H1 (cell line): ENCODE measurements around the gene NFAM1. TPM values are rescaled to one million over a fixed set of nuclear protein-coding genes. Genes with fewer than 3 reads are reported as not detected.

ENCODE experiments used
- BRCA1 ChIP-seq: IDR thresholded peaks from 2 replicates; pipeline ENCODE4 v1.6.1; 2012; ENCODE audit warnings: low read depth, low read length, improper control_type of control experiment
- CBX5 ChIP-seq: fragments of 300-800, 300-1000 bp; sonication (generic); IDR thresholded peaks from 2 replicates; pipeline ENCODE4 v1.7.1; 2016; ENCODE audit warnings: antibody characterized with exemption, low read length, low read depth
- CHD2 ChIP-seq: IDR thresholded peaks from 2 replicates; pipeline ENCODE4 v1.6.1; 2012; ENCODE audit warnings: low read length, improper control_type of control experiment
- CREB1 ChIP-seq: IDR thresholded peaks from 2 replicates; pipeline ENCODE4 v1.6.1; 2012; ENCODE audit warnings: inconsistent platforms
- CTCF ChIP-seq, 3 experiments: IDR thresholded peaks; 1 replicate in 2 of 3; 2 replicates in 1 of 3; pipeline versions ENCODE4 v1.5.1 to v1.6.1; 2011; ENCODE audit warnings: low read length in 3 of 3, mild to moderate bottlenecking in 3 of 3, inconsistent platforms in 2 of 3, low read depth in 1 of 3, moderate library complexity in 1 of 3; ENCODE audit not compliant: insufficient read depth in 1 of 3; ENCODE audit errors: control extremely low read depth in 1 of 3
- E2F6 ChIP-seq: IDR thresholded peaks from 2 replicates; pipeline ENCODE4 v1.6.1; 2012; ENCODE audit warnings: inconsistent platforms
- EP300 ChIP-seq, 2 experiments: IDR thresholded peaks; 1 replicate in 1 of 2; 2 replicates in 1 of 2; pipeline ENCODE4 v1.6.1; 2011 to 2012; ENCODE audit warnings: low read depth in 2 of 2, low read length in 2 of 2, mild to moderate bottlenecking in 2 of 2, borderline replicate concordance in 1 of 2, inconsistent platforms in 1 of 2, moderate library complexity in 1 of 2
- GABPA ChIP-seq: IDR thresholded peaks from 2 replicates; pipeline ENCODE4 v1.6.1; 2011; ENCODE audit warnings: mild to moderate bottlenecking, low read length, moderate library complexity, borderline replicate concordance; ENCODE audit not compliant: insufficient read depth
- GTF2F1 ChIP-seq: IDR thresholded peaks from 2 replicates; pipeline ENCODE4 v1.6.1; 2012; ENCODE audit warnings: low read depth, low read length, improper control_type of control experiment, borderline replicate concordance
- KDM1A ChIP-seq: fragments of 200-600, 300-600 bp; sonication (generic); IDR thresholded peaks from 2 replicates; pipeline ENCODE4 v1.7.1; 2016; ENCODE audit warnings: mild to moderate bottlenecking, low read length, borderline replicate concordance
- KDM5A ChIP-seq: fragments of 200-600 bp; IDR thresholded peaks from 2 replicates; pipeline ENCODE4 v1.7.1; 2012; ENCODE audit warnings: mild to moderate bottlenecking, low read length, inconsistent platforms, mixed read lengths
- MAFK ChIP-seq: IDR thresholded peaks from 2 replicates; pipeline ENCODE4 v1.6.1; 2012; ENCODE audit warnings: low read depth, mild to moderate bottlenecking, improper control_type of control experiment, low read length
- MAX ChIP-seq: IDR thresholded peaks from 2 replicates; pipeline ENCODE4 v1.6.1; 2012; ENCODE audit warnings: inconsistent platforms
- RBBP5 ChIP-seq: IDR thresholded peaks from 2 replicates; pipeline ENCODE4 v1.7.1; 2012; ENCODE audit warnings: low read depth, mild to moderate bottlenecking, inconsistent platforms, low read length, moderate library complexity, borderline replicate concordance
- SIRT6 ChIP-seq: IDR thresholded peaks from one replicate; pipeline ENCODE4 v1.7.1; 2012; ENCODE audit warnings: low read length, inconsistent platforms
- SP1 ChIP-seq: IDR thresholded peaks from 2 replicates; pipeline ENCODE4 v1.6.1; 2011; ENCODE audit warnings: low read depth, low read length
- SP4 ChIP-seq: IDR thresholded peaks from 2 replicates; pipeline ENCODE4 v1.6.1; 2012; ENCODE audit warnings: low read length, inconsistent platforms
- TCF12 ChIP-seq: IDR thresholded peaks from 2 replicates; pipeline ENCODE4 v1.6.1; 2011; ENCODE audit warnings: low read depth, mild to moderate bottlenecking, low read length
- polyA plus RNA-seq, 7 experiments: library from polyadenylated mRNA; depleted of rRNA in 3 of 7; stranded (reverse) in 5 of 7; unstranded in 2 of 7; fragments of >200 nt in 5 of 7; fragments of 200-250 nt in 2 of 7; gene quantifications; 1 replicate in 5 of 7; 2 replicates in 1 of 7; 4 replicates in 1 of 7; pipeline versions ENCODE4 v1.2.1 to v1.2.3, GENCODE V29; 2011 to 2013; ENCODE audit warnings: missing spikeins in 2 of 7, mixed read lengths in 2 of 7
- total RNA-seq: library from RNA; stranded (reverse); fragmentation: NEBNext Ultra II Directional; extraction: Animal tissue kit (Norgen Biotek cat#: 25700); gene quantifications from 2 replicates; pipeline ENCODE4 v1.2.1, GENCODE V29; 2021
- TF ChIP-seq, protein P1 (sequence below): IDR thresholded peaks from 2 replicates; pipeline ENCODE4 v1.6.1; 2011; ENCODE audit warnings: low read depth, mild to moderate bottlenecking, low read length; ENCODE audit not compliant: insufficient read depth

NFAM1 gene
- total and polyA plus RNA-seq, 2 of the 8 experiments (the other 6 are each of a cell fraction or from before 2014, with no cell fraction given): 0.62 to 0.73 TPM

DNA sequence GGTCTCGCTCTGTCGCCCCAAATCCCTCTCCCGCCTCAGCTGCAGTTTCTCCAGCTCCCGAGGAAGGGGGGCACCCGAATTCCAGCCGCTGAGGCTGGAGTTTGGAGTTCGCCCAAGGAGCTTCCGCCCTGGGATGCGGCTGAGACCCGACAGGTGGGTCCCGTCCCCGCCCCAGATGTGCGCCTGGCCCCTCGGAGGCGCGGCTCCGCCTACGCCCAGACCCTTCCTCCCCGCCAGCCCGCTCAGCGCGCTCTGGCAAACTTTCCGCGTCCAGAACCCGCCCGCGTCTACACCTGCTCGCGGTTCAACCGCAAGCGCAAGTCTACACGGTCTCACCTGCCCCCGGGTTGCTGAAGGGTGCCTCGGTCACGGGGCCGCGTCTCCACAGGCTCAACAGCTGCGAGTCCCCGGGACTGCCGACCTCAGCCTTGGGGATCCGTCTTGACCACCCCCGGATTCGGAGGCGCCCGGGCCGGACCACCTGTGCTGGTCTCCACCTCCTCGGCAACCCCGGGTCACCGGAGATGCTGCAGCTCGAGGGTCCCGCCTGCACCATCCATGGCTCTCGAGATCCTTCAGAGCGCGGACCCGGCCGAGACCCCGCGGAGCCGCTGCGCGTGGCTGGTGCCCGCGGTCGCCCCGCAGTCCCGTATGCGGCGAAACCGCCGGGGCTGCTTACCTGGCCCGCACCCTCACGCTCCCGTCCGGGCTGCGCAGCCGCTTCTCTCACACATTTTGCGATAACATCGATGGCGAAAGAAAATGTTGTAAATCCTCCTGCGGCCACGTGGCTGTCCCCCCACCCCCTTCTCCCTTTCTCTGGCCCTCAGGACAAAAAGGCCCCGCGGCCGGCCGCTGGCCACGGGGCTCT is 63.6 kb downstream of the NFAM1 start (continued):
- no peak for TF ChIP-seq BRCA1
- TF ChIP-seq CHD2: no peak
- TF ChIP-seq GTF2F1: no peak
- no peak for TF ChIP-seq SIRT6
- no peak for TF ChIP-seq TCF12
- no peak for TF ChIP-seq EP300 (IDR thresholded peaks at IDR 0.05; ENCODE audit: borderline replicate concordance in 1 of 2, low read depth in 2 of 2, low read length in 2 of 2)
- no peak for TF ChIP-seq SP1
- no peak for TF ChIP-seq CBX5
- TF ChIP-seq MAX: peak; percentile 94
- peak; percentile 35; the same call in 1 of the 2 replicates for TF ChIP-seq KDM1A
- no peak for TF ChIP-seq GABPA
- no peak for TF ChIP-seq KDM5A
- TF ChIP-seq, protein P1, sequence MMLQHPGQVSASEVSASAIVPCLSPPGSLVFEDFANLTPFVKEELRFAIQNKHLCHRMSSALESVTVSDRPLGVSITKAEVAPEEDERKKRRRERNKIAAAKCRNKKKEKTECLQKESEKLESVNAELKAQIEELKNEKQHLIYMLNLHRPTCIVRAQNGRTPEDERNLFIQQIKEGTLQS: no peak
- TF ChIP-seq E2F6: peak; percentile 76; the same call in 1 of the 2 replicates
- TF ChIP-seq CREB1: no peak
- no peak for TF ChIP-seq CTCF (IDR thresholded peaks at IDR 0.05; ENCODE audit: control extremely low read depth in 1 of 3, insufficient read depth in 1 of 3, low read depth in 1 of 3, low read length in 3 of 3)
- TF ChIP-seq SP4: 0 out of 2 replicates have a peak, but pooled peaks have one; percentile 61
- TF ChIP-seq MAFK: no peak
- TF ChIP-seq RBBP5: 0 out of 2 replicates have a peak, but pooled peaks have one; percentile 8
